ENCODE data around the gene PDE10A.
"Not testable (repeated sequence)": the region's sequence is repeated elsewhere in the genome, so short reads cannot be mapped to it uniquely, and the experiment has no call there.

Gene PDE10A

DNA sequence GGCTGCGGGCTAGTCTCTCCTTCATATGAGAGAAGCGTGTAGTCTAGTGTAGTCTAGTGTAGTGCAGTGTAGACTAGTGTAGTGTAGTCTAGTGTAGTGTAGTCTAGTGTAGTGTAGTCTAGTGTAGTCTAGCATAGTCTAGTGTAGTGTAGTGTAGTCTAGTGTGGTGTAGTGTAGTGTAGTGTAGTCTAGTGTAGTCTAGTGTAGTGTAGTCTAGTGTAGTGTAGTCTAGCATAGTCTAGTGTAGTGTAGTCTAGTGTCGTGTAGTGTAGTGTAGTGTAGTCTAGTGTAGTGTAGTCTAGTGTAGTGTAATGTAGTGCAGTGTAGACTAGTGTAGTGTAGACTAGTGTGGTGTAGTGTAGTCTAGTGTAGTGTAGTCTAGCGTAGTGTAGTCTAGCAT is 44.1 kb downstream of the PDE10A start:
- not testable (repeated sequence) for DNase-seq

DNA sequence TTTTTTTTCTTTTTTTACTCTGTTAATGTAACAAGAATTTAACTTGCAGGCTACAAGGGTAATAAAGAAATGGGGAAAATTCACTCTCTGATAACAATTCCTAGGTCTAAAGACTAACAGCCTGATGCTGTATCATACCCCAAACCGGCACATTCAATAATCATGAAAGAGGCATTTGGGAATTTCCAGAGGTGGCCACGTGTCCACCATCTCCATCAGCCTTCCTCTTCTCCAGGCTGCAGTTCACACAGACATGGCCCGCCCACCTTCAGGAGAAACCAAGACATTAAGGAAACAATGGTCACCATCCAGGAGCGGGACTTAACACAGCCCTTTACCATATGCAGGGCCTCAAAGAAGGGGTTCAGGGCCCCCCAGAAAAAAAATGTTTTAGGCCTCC is 44.8 kb downstream of the PDE10A start:
- no peak for DNase-seq

DNA sequence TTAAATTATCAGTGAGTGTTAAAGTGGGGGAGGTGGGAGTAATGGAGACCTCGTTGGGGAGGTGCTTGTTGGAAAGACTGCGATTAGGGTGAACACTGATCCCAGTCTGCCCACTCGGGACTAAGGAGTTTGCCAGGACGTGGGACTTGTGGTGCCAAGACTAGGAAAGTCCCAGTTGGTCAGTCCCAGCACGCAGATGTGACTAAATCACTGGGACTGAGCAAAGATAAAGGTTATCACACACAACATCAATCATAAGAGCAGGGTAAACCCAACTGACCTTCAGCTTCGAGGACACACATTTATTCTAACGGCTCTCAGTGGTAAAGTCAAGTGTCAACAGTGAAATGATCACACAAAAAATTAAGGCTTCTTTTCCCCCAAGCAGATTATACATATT is 45.5 kb downstream of the PDE10A start:
- no peak for DNase-seq

DNA sequence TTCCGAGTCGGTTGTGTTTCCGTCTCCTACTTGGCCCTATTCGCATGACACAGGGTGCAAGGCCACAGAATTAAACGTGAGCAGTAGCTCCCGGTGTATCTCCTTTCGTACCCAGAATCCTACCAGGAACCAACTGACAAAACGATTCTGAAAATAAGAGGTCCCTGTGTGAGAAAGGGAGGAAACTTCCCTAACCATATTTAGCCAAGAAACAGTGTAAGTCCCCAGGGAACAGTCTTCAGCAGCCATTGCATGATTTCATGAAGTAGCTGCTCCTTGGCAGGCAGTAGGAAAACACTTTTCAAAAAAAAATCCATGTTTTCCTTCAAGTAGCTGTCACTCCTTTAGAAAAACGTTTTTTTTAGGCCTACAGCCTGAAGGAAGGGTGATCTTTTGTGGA is 46.9 kb downstream of the PDE10A start:
- no peak for DNase-seq

DNA sequence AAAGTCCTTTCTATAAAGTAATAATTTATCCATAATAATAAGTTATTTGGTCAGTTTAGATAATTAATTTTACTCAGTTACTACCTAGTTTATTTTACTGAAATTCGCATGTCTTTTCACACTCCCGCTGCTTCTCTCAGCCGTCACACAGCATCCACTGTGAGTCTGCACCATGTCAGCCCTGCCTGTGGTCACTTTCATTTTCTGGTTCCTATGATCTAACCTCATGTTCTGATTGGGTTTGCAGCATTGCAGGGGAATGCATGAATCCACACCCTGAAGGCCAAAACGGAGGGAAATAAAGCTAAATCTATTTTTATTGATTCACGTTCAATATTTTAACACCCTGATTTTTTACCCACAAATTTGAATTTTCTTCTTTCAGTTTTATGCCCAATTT is 47.4 kb downstream of the PDE10A start:
- DNase-seq: no peak

DNA sequence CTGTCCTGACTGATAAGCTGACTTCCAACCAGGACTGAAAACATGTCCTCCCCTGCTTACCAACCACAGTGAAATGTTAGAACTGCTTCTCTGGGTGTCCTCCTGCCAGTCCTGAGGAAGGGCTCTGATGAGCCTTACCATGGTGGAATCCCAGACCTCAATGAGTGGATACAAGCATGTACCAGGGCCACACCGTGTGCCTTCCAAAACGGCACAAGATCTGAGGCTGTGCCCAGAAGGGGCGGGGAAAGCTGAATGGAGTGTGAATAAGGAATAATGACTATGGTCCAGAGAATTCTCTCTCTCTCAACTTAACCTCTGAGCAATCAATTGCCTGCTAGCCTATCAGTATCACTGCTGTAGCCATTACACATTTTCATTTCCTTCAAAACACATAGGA is 51.7 kb downstream of the PDE10A start:
- DNase-seq: no peak

DNA sequence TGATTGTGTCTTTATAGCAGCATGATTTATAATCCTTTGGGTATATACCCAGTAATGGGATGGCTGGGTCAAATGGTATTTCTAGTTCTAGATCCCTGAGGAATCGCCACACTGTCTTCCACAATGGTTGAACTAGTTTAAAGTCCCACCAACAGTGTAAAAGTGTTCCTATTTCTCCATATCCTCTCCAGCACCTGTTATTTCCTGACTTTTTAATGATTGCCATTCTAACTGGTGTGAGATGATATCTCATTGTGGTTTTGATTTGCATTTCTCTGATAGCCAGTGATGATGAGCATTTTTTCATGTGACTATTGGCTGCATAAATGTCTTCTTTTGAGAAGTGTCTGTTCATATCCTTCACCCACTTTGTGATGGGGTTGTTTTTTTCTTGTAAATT is 54.5 kb downstream of the PDE10A start:
- DNase-seq: not testable (repeated sequence)

DNA sequence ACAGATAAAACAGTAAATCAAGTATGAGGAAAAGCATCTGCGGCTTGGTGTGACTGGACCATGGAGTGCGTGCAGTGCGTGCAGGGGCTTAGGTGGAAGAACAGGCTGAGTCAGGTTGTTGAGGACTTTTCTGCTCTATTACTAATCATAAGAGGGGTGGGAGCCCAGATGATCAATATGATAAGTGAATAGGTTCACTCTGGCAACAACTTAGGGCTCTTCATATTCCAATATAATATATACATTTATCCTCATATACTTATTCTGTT is 56.4 kb downstream of the PDE10A start:
- no peak for DNase-seq

DNA sequence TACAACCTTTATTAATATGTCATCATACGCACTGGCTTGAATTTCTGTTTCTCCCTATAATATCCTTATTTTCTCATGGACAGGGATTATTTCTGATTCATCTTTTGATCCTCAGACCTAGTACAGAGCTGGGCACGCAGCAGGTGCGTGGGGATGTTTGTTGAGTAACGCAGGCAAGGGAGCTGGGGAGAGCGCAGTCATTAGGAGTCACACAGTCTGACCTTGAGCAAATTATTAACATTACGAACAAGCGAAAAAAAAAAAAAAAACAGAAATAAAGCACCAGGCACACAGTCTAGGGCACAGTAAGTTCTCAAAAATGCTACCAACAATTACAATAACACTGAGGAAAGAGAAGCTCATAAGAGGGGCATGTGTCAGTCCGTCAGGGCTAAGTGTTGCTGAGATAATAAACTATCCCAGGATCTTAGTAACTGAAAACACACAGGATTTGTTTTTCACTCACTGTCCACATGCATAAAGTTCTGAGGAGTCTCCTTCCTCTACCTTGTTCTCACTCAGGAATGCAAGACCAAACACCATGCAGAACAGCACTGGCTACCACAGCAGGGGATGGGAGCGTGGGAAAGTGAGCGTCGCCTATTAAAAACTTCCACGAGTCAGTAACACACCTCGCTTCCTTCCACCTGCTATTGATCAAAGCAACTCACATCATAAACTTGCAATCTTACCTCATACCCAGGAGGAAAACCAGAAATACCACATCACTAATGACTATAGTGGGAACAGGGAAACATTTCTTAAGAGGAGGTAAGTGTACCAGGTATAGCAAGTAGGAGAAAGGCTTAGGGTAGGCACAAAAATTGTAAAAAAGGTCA is 56.9 kb downstream of the PDE10A start:
- DNase-seq: no peak

DNA sequence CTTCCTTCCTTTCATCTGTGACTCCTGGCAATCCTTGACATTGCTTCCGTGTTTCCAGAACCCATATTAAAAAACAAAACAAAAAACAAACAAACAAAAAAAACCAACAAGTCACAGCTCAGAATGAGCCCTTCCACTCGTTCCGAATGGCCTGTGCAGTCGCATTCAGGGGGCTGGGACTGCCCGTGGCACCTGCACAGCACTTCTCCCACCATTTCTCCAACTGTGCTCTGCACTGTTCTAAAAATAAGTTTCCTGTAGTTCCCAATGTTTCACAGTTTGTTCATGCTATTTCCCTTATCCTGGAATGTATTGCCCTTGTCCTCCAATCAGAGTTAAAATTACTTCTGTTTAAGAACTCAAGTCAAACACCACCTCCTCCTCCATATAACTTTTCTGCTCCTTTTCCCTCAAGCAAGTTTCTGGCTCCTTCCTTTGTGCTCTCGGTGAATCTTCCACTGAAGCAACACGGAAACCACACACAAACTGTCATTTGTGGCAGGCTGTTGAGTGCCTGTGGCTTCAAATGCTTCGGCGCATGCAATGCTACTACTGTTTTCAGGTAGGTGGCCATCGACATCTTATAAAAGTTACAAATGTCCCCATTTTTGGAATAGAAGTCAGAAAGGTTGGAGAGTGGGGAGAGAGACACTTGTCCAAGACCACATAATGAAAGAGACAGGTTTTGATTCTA is 57.7 kb downstream of the PDE10A start:
- DNase-seq: no peak

DNA sequence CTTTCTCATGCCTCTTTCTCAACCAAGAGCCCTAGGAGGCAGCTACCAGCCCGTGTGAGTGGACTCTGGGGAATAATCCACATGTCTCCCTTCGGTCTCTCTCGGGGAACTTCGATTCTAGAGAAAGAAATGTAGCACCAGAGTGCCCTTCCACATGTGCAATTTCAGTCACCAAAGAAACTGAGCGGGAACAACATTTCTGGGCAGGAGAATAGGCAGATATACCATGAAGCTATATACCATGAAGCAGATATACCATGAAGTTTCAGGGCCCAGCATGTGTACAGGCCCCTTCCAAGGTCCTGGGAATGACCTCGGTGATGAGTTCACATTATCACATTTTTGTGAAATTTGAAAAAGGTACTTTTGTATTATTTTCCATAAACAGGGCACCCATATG is 60.8 kb downstream of the PDE10A start:
- no peak for DNase-seq

DNA sequence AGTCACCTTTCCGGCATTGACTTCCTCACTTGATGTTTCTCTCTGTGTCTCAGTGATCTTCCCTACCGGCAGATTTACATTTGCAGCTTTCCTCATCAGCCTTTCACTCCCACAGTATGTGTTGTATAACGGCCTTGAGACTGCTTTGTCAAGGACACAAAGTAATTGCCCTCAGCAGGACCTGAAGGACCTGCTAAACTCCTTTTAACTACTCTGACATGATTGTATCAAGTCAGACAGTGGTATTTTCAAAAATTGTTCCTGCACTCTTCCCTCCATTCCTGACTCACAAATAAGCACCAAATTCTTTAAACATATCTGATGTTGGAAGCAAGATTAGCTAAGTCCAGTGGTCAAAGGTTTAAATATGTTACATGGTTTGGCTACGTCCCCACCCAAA is 62.4 kb downstream of the PDE10A start:
- no peak for DNase-seq

DNA sequence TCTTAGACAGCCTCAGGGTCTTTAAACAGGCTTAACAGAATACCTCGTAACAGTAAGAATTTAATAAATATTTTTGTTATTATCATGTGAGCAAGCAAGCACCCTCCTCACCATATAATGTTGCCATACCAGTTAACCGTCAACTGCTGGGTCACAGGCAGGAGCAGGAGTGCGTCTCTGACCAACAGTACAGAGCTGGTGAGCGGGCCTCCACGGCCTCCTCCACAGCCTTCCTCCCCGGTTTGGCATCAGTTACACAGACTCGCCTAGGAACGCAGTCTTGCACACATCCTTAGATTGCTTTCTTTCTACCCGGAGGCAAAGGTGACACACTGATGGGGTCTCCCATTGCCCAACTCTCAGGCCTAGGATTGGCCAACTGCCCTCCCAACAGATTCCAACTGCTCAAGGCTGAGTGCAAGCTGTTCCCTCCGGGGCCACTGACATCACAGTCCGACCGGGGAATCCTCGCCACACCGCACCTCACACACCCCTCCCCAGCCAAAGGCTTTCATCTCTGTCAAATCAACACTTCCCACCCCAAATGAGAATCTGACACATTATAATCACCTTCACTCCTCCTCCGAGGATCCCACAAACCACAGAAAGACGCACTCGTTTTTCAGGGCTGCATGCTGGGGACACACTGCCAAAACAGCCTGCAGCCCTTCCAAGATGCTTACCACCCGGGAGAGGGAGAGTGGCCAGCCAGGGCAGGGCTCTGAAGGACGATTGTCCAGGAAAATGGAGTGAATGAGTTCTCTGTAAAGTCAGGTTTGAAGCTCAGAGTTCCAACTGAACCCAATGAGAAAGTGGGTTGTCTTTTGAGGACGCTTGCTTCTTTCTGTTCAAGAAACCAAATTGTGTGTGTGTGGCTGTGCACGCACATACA is 63.2 kb downstream of the PDE10A start:
- no peak for DNase-seq

DNA sequence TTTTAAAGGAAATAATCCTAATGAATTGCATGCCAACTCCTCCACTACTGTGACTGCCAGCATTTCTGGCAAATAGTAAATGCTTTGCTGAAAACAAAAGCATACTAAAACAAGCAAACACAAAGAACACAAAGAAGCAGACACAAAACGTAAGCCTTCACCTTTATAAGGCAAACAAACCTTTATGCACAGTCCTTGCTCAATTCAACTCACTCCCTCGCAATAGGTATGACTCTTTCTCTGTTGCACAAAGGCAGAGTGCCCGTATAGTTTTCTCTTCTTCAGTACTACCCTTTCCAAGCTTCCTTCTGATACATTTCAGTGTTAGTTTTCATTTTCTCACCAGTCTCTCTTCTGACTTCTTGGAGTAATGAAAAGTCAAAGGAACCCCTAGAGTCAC is 63.9 kb downstream of the PDE10A start:
- no peak for DNase-seq

DNA sequence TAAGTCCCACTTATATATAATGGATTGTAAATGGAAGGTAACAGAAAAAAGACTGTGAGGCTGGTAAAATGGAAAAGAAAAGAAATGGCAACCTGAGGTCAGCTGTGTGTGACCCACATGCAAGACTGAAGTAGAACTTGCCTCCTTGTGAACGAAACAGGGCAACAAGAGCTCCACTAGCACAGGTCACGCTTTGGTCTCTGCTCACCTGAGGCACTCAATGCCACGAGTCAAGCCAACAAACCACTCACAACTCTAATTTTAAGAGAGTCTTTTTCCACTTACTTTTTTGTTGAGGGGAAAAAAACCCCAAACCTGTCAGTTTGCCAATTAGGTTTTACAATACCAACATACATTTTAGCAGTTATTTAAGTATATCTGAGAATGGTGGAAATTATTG is 65.2 kb downstream of the PDE10A start:
- DNase-seq: no peak

DNA sequence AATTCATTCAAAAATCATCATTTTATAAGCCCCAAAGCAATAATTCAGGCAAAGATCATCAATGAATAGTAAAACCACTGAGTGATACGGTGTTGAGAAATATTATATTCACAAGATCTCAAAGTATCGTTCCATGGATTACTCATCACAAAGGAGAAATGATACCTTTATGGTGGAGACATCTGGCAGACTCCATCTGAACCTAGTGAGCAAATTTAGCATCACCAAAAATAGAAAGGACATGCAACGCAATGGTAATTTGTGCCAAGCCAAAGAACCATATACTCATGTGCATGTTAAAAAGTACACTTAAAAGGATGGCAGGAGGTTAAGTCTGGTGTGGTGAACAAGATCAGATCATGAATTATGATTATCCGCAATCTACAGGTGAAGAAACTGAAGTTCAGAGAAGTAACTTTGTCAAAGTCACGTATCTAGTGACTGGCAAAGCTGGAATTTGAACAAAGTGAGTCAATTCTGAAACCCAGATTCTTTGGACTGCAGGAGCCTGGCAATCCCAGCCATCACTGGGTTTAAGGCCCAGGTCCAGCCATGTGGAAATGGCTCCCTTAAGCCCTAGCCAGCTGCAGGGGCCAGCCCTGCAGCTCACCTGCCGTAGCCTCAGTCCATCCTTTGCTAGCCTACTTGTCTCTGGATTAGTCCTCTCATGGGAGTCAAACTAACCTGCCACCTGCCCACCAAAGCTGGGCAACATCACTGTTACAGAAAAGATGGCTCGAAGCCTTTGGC is 68.3 kb downstream of the PDE10A start:
- no peak for DNase-seq

DNA sequence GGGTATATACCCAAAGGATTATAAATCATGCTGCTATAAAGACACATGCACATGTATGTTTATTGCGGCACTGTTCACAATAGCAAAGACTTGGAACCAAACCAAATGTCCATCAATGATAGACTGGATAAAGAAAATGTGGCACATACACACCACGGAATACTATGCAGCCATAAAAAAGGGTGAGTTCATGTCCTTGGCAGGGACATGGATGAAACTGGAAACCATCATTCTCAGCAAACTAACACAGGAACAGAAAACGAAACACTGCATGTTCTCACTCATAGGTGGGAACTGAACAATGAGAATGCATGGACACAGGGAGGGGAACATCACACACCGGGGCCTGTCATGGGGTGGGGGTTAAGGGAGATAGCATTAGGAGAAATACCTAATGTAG is 70.1 kb downstream of the PDE10A start:
- DNase-seq: not testable (repeated sequence)

DNA sequence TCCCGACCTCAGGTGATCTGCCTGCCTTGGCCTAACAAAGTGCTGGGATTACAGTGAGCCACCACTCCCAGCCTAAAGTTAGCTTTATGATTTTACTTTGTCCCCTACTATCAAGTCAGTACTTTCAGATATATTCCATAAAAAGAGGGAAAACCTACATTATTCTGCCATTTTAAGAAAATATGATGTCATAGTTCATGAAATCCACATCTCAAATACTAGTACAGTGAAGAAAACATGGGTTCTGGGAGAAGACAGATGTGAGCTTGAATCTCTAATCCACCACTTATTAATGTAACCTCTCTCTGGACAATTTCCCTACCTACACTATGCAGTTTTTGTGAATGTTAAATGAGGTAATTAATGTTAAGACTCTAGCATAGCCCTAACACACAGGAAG is 74.5 kb downstream of the PDE10A start:
- no peak for DNase-seq

DNA sequence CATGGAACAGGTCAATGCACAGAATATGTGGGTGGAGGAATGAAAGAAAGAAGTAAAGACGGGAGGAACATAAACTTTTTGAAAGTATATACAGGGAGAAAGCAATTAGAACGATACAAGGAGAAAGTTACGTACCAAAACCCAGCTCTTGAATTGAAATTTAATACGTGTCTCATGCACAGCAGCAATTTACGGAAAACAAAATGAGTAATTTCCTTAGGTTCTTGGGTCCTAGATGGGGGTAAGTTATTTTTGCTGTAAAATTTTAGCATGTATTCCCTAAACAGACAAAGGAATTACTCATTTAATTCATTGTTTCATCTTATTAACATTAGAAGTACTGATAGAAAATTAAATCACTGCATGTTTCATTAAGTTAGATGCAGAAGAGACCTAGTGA is 75.8 kb downstream of the PDE10A start:
- DNase-seq: no peak

DNA sequence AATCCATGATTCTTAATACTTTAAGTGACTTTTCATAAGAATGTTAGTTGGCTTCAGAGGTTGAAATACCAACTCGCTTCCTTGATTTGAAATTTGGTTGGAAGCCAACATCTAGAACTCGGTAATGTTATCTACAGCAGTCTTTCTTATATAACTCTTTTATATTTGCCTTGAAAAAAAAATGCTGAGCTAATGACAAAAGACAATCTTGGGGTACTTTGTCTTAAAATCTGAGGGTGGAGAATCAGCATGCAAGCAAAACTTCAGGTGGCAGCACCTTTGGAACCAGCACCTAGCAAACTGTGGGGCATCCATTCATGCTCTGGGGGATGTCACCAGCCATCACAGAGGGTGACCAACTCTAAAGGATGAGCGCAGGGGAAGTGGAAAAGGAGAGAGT is 76.3 kb downstream of the PDE10A start:
- no peak for DNase-seq

DNA sequence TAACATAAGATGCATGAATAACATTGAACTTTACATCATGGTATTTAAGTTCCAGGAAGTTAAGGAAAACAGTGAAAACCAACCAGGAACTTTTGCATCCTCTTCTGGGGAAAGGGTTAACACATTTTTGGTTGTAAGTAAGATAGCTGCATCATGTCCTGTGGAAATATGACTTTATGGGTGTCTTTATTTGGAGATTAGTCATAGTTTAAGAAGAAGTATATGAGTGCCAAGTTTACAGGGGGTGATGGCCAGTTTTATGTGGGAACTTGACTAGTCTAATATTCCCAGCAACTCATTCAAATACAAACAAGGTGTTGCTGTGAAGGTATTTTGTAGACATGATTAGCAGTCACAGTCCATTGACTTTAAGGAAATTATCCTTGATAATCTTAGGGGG is 78.0 kb downstream of the PDE10A start:
- no peak for DNase-seq

DNA sequence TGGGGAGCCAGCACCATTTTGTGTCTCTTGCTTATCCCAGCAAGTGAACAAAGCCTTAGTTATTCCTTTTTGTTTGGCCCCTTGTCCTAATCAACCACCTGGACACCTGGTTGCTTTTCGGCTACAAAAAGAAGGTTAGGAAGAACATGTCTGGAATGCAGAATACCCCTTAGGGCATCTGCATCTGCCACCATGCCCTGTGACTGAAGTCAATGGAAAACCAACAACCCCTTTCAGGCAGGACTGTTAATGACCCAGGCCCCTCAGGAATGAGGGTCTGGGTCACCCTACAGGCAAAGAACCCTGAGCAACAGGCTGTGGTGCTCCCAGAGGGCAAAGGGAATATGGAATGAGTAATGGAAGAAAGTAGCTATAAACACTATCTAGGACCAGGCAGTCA is 78.5 kb downstream of the PDE10A start:
- no peak for DNase-seq

DNA sequence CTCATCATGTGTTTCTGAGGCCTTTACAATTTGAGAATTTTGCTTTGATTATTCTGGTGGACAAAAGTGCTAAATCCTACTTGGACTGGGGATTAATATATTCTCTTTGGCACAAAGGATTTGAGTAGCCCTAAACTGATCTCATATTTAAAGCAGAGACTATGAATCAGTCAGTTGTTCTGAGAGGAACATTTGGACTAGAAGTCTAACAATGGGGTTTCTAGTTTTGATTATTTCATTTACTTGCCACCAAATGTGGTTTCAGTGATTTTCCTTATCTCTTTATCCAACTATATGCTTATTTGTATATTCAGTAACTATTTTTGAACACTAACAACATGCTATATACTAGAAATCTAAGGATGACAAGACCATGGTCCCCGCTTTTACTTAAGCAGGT is 81.4 kb downstream of the PDE10A start:
- no peak for DNase-seq
